Upper lobe of left lung (tissue), 4 donors: Measurements from ENCODE around the gene TCERG1.

Experiments
- EP300 ChIP-seq, 4 donors: sonication (generic); formaldehyde crosslinking; IDR thresholded peaks; one replicate each; pipeline ENCODE4 v1.5.1; 2017; ENCODE audit warnings: antibody characterized with exemption in 4 of 4, control low read depth in 2 of 4
- POLR2A ChIP-seq, 4 donors: fragments of 450-650 bp; IDR thresholded peaks; one replicate each; pipeline ENCODE4 v1.5.1; 2016 to 2017; ENCODE audit warnings: antibody characterized with exemption in 4 of 4, mild to moderate bottlenecking in 2 of 4
- POLR2AphosphoS5 ChIP-seq, 2 donors: sonication (generic); formaldehyde crosslinking; IDR thresholded peaks; one replicate each; pipeline ENCODE4 v1.5.1; 2017; ENCODE audit warnings: antibody characterized with exemption in 2 of 2
- TF ChIP-seq, protein P1 (sequence below), 6 experiments: fragments of 450-650 bp in 4 of 6; fragments of 200-600 bp in 2 of 6; sonication (generic) in 2 of 6; IDR thresholded peaks; one replicate each; pipeline ENCODE4 v1.5.1; 2016 to 2019; ENCODE audit warnings: antibody characterized with exemption in 6 of 6

GRCh38 chr5:146441896-146442295 is 5.2 kb upstream of the TCERG1 start:
- TF ChIP-seq POLR2A (IDR thresholded peaks at IDR 0.05) (no peak), POLR2AphosphoS5 (IDR thresholded peaks at IDR 0.05) (no peak), EP300 (IDR thresholded peaks at IDR 0.05) (no peak)
- TF ChIP-seq, protein P1, sequence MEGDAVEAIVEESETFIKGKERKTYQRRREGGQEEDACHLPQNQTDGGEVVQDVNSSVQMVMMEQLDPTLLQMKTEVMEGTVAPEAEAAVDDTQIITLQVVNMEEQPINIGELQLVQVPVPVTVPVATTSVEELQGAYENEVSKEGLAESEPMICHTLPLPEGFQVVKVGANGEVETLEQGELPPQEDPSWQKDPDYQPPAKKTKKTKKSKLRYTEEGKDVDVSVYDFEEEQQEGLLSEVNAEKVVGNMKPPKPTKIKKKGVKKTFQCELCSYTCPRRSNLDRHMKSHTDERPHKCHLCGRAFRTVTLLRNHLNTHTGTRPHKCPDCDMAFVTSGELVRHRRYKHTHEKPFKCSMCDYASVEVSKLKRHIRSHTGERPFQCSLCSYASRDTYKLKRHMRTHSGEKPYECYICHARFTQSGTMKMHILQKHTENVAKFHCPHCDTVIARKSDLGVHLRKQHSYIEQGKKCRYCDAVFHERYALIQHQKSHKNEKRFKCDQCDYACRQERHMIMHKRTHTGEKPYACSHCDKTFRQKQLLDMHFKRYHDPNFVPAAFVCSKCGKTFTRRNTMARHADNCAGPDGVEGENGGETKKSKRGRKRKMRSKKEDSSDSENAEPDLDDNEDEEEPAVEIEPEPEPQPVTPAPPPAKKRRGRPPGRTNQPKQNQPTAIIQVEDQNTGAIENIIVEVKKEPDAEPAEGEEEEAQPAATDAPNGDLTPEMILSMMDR (IDR thresholded peaks at IDR 0.05) = no peak
